Islet precursor cell (in vitro differentiated cells): ENCODE measurements around the gene DISC1.
A peak's percentile ranks its signal among the peaks of the same experiment; 100 is the strongest.
"Not testable (repeated sequence)": the region's sequence is repeated elsewhere in the genome, so short reads cannot be mapped to it uniquely, and the experiment has no call there.

Source experiments
- DNase-seq: peaks from one replicate; pipeline ENCODE4 v3.0.0-alpha.2; 2018

Gene DISC1

DNA sequence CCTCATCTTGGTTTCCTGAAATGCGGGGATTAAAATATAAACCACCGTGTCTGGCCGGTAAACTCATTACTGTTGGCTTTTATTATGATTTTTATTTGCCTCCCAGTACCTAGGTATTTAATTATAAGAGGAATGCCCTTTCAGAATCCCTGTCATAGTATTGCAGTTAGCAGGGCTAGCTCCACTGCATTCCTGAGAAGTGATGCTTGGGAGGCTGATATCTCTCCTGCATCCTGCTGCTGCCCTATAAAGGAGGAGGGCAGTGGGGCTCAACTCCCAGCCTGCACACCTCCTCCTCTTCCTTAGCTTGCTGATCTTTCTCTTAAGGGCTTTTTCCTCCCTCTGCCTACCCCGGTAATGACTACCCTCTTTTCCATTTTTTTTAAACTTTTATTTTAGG, 19.9 kb upstream of the DISC1 start:
- peak; percentile 75 for DNase-seq

DNA sequence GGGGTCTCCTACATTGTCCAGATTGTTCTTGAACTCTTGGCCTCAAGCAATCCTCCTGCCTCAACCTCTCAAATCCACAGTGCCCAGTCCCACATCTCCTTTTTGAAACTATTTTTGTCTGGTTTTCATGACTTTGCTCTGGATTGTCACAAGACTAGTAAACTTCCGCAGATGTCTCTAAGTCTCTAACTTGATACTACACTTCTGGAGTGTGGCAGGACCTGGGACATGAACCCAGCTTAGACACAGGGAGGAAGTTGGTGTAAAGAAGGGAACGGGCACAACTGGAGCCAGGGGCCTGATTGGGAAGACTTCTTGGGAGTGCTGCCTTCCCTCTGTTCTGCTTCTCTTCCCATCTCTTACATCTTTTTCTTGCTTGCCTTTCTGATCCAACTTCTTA, 16.2 kb upstream of the DISC1 start:
- no peak for DNase-seq

DNA sequence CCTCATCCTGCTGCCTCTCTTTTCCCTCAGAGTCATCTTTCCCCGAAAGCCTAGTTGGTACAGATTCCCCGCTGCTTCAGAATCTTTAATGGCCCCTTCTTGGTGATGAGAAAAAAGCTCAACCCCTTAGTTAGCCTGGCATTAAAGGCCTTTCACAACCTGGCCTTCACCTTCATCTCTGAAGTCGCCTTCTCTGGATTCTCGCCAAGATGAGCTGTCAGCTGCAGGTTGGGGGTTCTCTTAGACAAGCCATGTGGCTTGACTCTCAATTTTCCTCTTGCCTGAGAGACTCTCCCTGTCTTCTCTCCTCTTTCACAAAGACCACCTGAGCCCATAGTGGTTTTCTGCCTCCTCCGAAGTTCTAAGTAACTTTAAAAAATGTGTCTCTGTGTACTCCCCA, 15.5 kb upstream of the DISC1 start:
- DNase-seq: no peak

- no peak for DNase-seq
Observed at GRCh38 chr1:231611851-231612250, 14.7 kb upstream of the DISC1 start.

GRCh38 chr1:231612393-231613089, 14.0 kb upstream of the DISC1 start:
- no peak for DNase-seq

- DNase-seq: no peak
Observed at GRCh38 chr1:231613419-231614349, 12.9 kb upstream of the DISC1 start.

GRCh38 chr1:231616667-231617066, 9.9 kb upstream of the DISC1 start:
- no peak for DNase-seq

- no peak for DNase-seq
Observed at GRCh38 chr1:231618609-231619256, 7.9 kb upstream of the DISC1 start.

DNA sequence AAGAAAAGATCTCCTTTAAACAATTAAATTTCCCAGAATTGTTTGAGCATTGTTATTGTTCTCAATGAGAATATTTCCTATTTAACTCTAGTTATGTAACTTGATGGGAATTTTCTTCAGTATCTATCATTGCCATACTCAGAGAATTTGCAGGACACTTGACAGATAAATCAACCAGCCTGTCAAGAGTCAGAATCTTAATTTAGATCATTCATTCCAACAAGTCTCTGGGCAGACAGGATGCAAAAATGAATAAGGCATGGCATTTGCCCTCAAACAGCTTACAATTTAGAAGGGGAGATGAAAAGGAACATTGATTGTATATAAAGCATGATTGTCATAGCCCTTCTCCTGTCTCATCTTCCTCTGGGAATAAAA, 7.3 kb upstream of the DISC1 start:
- no peak for DNase-seq

DNA sequence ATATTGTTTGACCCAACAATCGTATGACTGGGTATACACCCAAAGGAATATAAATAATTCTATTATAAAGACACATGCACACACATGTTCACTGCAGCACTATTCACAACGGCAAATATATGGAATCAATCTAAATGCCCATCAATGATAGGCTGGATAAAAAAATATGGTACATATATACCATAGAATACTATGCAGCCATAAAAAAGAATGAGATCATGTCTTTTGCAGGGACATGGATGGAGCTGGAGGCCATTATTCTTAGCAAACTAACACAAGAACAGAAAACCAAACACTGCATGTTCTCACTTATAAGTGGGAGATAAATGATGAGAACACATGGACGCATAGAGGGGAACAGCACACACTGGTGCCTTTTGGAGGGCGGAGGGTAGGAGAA, 1.5 kb upstream of the DISC1 start:
- DNase-seq: not testable (repeated sequence)

DNA sequence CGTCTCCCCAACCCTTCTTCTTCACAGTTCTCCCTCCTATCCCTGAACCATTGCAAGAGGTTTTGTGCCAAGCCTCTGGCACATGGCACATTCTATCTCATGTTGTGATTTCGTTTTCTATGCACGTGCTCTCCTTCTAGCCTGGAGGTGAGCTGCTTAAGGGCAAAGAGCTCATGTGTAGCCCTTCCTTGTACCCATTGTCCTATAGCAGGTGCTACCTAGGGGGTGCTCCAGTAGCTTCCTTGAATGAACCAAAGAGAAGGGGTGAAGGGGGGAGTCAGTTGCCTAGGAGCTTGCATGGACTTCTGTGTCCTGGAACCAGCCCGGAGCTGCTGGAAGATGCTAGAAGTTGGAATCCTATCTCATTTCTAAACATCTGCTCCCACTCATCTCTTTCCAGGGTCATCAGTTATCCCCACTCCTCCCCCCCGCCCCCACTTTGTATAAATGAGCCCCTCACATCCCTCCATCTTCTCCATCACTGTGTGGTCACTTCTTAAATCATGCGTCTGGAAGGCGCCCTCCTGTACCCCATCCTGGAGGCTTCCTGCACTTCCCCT, 535 bp upstream of the DISC1 start:
- DNase-seq: no peak

GRCh38 chr1:231626951-231627614, 493 bp downstream of the DISC1 start:
- DNase-seq: peak; percentile 83

GRCh38 chr1:231628207-231628876, 1.8 kb downstream of the DISC1 start:
- no peak for DNase-seq

DNA sequence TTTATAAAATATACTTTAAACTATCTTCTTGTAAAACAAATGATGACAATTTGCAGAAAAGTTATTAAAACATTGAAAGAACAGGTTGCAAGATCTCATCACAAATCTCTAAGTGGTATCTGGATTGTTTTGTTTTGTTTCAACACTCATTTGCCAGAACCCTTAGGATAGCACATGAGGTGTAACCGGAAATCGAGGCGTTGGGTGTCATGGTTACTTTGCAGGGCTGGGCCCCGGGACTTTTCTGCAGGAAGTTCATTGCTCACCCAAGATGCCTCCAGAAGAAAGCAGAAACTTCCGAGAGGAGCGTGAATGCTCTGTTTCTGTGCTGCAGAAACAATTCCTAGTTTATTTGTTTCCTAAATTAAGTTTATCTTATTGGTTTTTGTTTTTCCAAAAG, 2.5 kb downstream of the DISC1 start:
- no peak for DNase-seq

DNA sequence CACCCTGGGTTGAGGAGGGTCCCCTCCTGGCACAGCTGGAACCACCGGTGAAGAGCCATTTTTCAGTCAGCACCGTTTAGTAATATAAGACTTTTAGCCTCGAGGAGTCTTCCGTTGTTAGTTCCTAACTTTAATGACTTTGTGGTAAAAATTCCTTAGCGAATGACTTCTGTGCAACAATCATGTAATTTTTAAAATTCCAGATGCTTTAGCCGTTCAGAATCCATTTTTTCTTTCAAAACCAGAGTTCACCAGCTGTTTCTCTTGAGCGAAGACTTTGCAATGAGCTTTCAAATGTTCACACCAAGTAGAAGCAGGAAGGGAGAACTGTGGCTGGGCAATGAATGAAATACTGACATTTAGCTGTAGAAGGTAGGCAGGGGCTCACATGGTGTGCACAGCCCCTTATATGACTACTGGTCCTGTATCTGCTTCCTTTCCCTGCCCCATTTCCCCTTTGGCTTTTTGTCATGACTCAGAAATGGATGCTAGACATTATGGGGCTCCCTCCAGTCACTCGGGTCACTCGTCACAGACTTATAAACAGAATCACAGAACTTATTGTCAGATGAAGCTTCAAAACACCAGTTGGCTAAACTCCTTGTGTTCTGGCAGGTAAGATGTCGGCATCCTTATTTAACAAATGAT, 4.1 kb downstream of the DISC1 start:
- no peak for DNase-seq

DNA sequence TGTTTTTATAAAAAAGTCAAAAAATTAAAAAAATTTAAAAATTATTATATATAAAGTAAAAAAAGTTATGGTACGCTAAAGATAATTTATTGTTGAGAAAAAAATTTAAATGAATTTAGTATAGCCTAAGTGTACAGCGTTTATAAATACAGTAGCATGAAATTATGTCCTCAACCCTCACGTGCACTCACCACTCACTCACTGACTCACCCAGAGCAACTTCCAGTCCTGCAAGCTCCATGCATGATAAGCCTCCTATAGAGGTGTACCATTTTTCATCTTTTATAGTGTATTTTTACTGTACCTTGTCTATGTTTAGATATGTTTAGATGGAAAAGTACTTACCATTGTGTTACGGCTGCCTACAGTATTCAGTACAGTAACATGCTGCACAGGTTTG, 5.1 kb downstream of the DISC1 start:
- no peak for DNase-seq

DNA sequence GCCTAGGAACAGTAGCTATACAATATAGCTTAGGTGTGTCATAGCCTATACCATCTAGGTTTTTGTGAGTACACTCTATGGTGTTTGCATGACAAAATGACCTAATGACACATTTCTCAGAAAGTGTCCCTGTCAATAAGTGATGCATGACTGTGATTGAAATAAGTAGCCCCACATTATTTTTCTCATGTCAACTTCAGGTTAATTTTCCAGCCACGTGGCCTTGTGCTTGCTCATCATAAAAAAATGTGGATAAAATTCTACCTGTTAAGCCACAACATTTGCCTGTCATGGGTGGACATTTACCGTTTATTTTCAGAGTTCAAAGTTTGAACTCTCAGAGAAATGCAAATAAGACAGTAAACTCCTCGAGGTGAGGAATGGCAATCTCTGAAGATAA, 5.5 kb downstream of the DISC1 start:
- no peak for DNase-seq

DNA sequence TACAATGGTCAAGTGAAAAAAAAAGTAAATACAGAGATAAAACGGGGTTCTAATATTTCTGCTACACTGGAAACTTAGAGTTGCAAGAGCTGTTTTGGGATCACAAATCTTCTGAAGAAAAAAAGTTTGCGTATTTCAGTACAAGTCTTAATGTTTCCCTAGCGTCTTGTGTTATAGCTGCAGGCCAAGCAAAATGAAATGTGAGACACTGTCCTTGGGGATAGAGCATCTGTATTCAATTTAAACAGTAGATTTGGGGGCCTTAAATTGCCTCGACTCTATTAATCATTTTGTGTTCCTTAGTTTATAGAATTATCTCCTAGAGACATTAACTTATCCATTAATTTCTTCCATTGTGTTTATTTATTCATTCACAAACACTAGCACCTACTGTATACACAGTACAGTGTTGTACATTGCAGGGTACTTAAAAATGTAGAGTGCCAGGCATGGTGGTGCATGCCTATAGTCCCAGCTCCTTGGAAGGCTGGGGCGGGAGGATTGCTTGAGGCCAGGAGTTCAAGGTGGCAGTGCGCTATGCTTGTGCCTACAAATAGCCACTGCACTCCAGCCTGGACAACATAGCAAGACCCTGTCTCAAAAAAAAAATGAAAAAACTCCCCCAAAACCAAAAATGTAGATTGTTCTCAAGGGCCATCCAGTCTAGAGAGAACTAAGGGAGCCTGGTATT, 7.9 kb downstream of the DISC1 start:
- no peak for DNase-seq

- DNase-seq: peak; percentile 91
Observed at GRCh38 chr1:231636157-231636556, 9.6 kb downstream of the DISC1 start.

- not testable (repeated sequence) for DNase-seq
Observed at GRCh38 chr1:231636922-231637321, 10.3 kb downstream of the DISC1 start.

GRCh38 chr1:231638647-231639046, 12.1 kb downstream of the DISC1 start:
- no peak for DNase-seq
